ENCODE measurements around the gene GRN.

- TF ChIP-seq EZH2 (IDR thresholded peaks at IDR 0.05; ENCODE audit: low read length, unreplicated experiment) (no peak), CTCF (conservative IDR thresholded peaks at IDR 0.05; ENCODE audit: low read depth, low read length) (no peak)
These were observed 38.3 kb downstream of the GRN start for GRCh38 chr17:44383363-44383762.
